HepG2 (cell line): ENCODE results near the gene SERPINA3.

Source experiments
- AHR ChIP-seq: IDR thresholded peaks from 2 replicates; pipeline ENCODE4 v1.6.1; 2018; ENCODE audit warnings: missing genetic modification reagents, missing compliant biosample characterization
- CTCF ChIP-seq: sonication (generic); formaldehyde crosslinking; IDR thresholded peaks from 2 replicates; pipeline ENCODE4 v1.5.0; 2020; ENCODE audit warnings: mild to moderate bottlenecking, missing genetic modification reagents, moderate library complexity
- NCOA1 ChIP-seq: sonication (generic); formaldehyde crosslinking; IDR thresholded peaks from 2 replicates; pipeline ENCODE4 v1.9.0; 2021; ENCODE audit warnings: missing genetic modification reagents
- POLR2AphosphoS5 ChIP-seq: IDR thresholded peaks from 2 replicates; pipeline ENCODE4 v1.6.1; 2012; ENCODE audit warnings: low read depth, low read length
- RAD21 ChIP-seq: fragments of 450-650 bp; formaldehyde crosslinking; IDR thresholded peaks from 2 replicates; pipeline ENCODE4 v1.5.0; 2020; ENCODE audit warnings: mild to moderate bottlenecking
- TCF7 ChIP-seq: sonication (generic); IDR thresholded peaks from 2 replicates; pipeline ENCODE4 v1.6.1; 2016; ENCODE audit warnings: antibody characterized with exemption, low read depth
- ZNF431 ChIP-seq: sonication (generic); formaldehyde crosslinking; IDR thresholded peaks from 2 replicates; pipeline ENCODE4 v1.9.0; 2022; ENCODE audit warnings: missing genetic modification reagents, low read depth, mild to moderate bottlenecking, borderline replicate concordance
- ZNF484 ChIP-seq: sonication (generic); formaldehyde crosslinking; IDR thresholded peaks from 2 replicates; pipeline ENCODE4 v1.5.1; 2020; ENCODE audit warnings: mild to moderate bottlenecking, low read depth, missing genetic modification reagents, borderline replicate concordance

- no peak for TF ChIP-seq TCF7
- no peak for TF ChIP-seq ZNF431 (CRISPR knock-in tag)
- no peak for TF ChIP-seq CTCF
- no peak for TF ChIP-seq POLR2AphosphoS5
- TF ChIP-seq ZNF484 (CRISPR knock-in tag): no peak
- TF ChIP-seq NCOA1: no peak
- TF ChIP-seq RAD21 (CRISPR knock-in tag): no peak
- TF ChIP-seq AHR (CRISPR knock-in tag): no peak
Observed at GRCh38 chr14:94660306-94660946, 48.2 kb downstream of the SERPINA3 start.
